ENCODE data around the gene SETD1B.

- TF ChIP-seq CTCF (IDR thresholded peaks at IDR 0.05): no peak
- no peak for TF ChIP-seq POLR2A (IDR thresholded peaks at IDR 0.05)
- TF ChIP-seq POLR2AphosphoS5 (IDR thresholded peaks at IDR 0.05): no peak
These were observed 36.2 kb upstream of the SETD1B start for GRCh38 chr12:121767525-121768016.

Data from suprapubic skin (tissue), 4 donors.